Panc1 (cell line): ENCODE results near the gene TOR1B. TPM values are rescaled to one million over a fixed set of nuclear protein-coding genes. Genes with fewer than 3 reads are reported as not detected.

Experiments used
- ATAC-seq: fragments of 200-7000 bp; cut with Tn5 transposase; 2 replicates; pipeline ENCODE4 v1.9.1; 2020; ENCODE audit warnings: mild to moderate bottlenecking, moderate library complexity
- BruUV-seq: library from RNA; stranded (reverse); fragments of 400-500 nt; replicated peaks from 2 replicates; lab custom pipeline; 2021; lab: Mats Ljungman, UMichigan
- CTCF ChIA-PET: fragments of 300-600 bp; sonication (Branson Sonifier 250); formaldehyde crosslinking; loops from one replicate; lab custom pipeline; 2022; ENCODE audit warnings: antibody characterized with exemption; lab: Charles Lee
- POLR2A ChIA-PET: fragments of 300-600 bp; sonication (Branson Sonifier 250); formaldehyde crosslinking; loops from one replicate; lab custom pipeline; 2022; ENCODE audit warnings: antibody characterized with exemption; lab: Charles Lee
- DNase-seq: peaks from one replicate; pipeline ENCODE4 v3.0.0-alpha.2; 2010; ENCODE audit warnings: low read depth, low spot score
- H3K27ac ChIP-seq: 2 replicates; pipeline ENCODE4 v1.5.1; 2011; ENCODE audit warnings: mild to moderate bottlenecking, low read length, inconsistent platforms
- H3K27me3 ChIP-seq: fragments of 200-500 bp; sonication (Bioruptor generic); 2 replicates; pipeline ENCODE4 v1.6.0; 2014; ENCODE audit warnings: low read length, inconsistent platforms; ENCODE audit not compliant: control insufficient read depth, insufficient read depth
- H3K36me3 ChIP-seq: fragments of 200-500 bp; sonication (Bioruptor generic); 2 replicates; pipeline ENCODE4 v1.5.1; 2014; ENCODE audit warnings: inconsistent platforms, mild to moderate bottlenecking, low read length, moderate library complexity; ENCODE audit not compliant: control insufficient read depth, insufficient read depth
- H3K4me1 ChIP-seq: 2 replicates; pipeline ENCODE4 v1.5.1; 2011; ENCODE audit warnings: inconsistent platforms, mild to moderate bottlenecking, low read length, moderate library complexity; ENCODE audit not compliant: control insufficient read depth, insufficient read depth
- H3K4me3 ChIP-seq, 2 experiments: 2 replicates each; pipeline ENCODE4 v1.5.1; 2011 to 2012; ENCODE audit warnings: low read depth in 2 of 2, low read length in 2 of 2, mild to moderate bottlenecking in 2 of 2, inconsistent platforms in 1 of 2, moderate library complexity in 1 of 2
- H3K9me3 ChIP-seq: fragments of 200-500 bp; sonication (Bioruptor generic); 2 replicates; pipeline ENCODE4 v1.5.1; 2014; ENCODE audit warnings: low read depth, mild to moderate bottlenecking, inconsistent platforms, low read length, moderate library complexity; ENCODE audit not compliant: control insufficient read depth, insufficient read depth
- POLR2AphosphoS5 ChIP-seq: IDR thresholded peaks from 2 replicates; pipeline ENCODE4 v1.6.1; 2012; ENCODE audit warnings: mild to moderate bottlenecking, low read depth, low read length, moderate library complexity
- SIN3A ChIP-seq: IDR thresholded peaks from 2 replicates; pipeline ENCODE4 v1.6.1; 2012; ENCODE audit warnings: low read depth, mild to moderate bottlenecking, low read length, moderate library complexity, borderline replicate concordance; ENCODE audit not compliant: insufficient read depth
- TCF7L2 ChIP-seq: IDR thresholded peaks from 2 replicates; pipeline ENCODE4 v1.6.1; 2011; ENCODE audit warnings: mild to moderate bottlenecking, low read depth, low read length, inconsistent platforms
- in situ Hi-C: cut with HindIII; loops from 2 replicates; pipeline ENCODE4 v1.10.0; 2016; ENCODE audit warnings: low sequenced_read_pairs, low pct_unique_long_range_greater_than_20kb
- intact Hi-C: fragments of 100-400 bp; cut with micrococcal nuclease; formaldehyde crosslinking; loops from one replicate; pipeline ENCODE4 v1.10.0; 2022; ENCODE audit not compliant: unreplicated experiment
- total RNA-seq: library from RNA; stranded (reverse); gene quantifications from one replicate; pipeline ENCODE4 v1.2.1, GENCODE V29; 2021; ENCODE audit not compliant: unreplicated experiment
- TF ChIP-seq, protein P1 (sequence below): fragments of 450-650 bp; IDR thresholded peaks from 2 replicates; pipeline ENCODE4 v1.5.1; 2017; ENCODE audit warnings: mild to moderate bottlenecking
- TF ChIP-seq, protein P2 (sequence below), 2 experiments: IDR thresholded peaks; 2 replicates each; pipeline ENCODE4 v1.6.1; 2011 to 2012; ENCODE audit warnings: low read depth in 2 of 2, control low read depth in 1 of 2, low read length in 1 of 2, mild to moderate bottlenecking in 1 of 2, moderate library complexity in 1 of 2; ENCODE audit not compliant: insufficient read depth in 1 of 2

Gene TOR1B
- total RNA-seq, 1 experiment from 2014 or later: 37.6 TPM

DNA sequence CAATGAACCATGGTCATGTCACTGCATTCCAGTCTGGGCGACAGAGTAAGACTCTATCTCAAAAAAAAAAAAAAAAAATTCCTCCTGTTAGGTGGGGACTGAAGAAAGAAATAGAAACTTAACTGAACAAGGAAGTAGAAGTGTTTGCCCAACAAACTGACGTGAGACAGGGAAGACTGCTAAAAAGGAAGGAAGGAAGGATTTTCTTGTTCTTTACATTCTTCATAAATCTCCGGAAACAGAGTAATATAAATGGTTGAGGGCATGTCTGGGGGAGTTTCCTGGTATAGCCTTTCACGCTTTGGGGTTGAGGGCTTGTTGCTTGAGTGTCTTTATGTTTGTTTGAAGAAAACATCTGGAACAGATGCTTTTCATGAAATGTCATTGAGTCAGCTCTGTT is 3.1 kb downstream of the TOR1B start:
- BruUV-seq: no TSS peak
- Histone ChIP-seq H3K4me1 (peaks cover 3% of the 10 kb centered on the region), H3K4me3 (no peak overlapping the region), H3K27me3 (no peaks in the 10 kb centered on the region), H3K9me3 (no peaks in the 10 kb centered on the region), H3K36me3 (no peaks in the 10 kb centered on the region; the same call in none of the 2 replicates), H3K27ac (no peak overlapping the region)
- intact Hi-C loops: no loop called here
- ChIA-PET POLR2A (no interaction called here), CTCF (no interaction called here)
- no peak for ATAC-seq
- TF ChIP-seq POLR2AphosphoS5 (no peak), SIN3A (no peak), TCF7L2 (no peak)
- TF ChIP-seq, protein P1, sequence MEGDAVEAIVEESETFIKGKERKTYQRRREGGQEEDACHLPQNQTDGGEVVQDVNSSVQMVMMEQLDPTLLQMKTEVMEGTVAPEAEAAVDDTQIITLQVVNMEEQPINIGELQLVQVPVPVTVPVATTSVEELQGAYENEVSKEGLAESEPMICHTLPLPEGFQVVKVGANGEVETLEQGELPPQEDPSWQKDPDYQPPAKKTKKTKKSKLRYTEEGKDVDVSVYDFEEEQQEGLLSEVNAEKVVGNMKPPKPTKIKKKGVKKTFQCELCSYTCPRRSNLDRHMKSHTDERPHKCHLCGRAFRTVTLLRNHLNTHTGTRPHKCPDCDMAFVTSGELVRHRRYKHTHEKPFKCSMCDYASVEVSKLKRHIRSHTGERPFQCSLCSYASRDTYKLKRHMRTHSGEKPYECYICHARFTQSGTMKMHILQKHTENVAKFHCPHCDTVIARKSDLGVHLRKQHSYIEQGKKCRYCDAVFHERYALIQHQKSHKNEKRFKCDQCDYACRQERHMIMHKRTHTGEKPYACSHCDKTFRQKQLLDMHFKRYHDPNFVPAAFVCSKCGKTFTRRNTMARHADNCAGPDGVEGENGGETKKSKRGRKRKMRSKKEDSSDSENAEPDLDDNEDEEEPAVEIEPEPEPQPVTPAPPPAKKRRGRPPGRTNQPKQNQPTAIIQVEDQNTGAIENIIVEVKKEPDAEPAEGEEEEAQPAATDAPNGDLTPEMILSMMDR: no peak
- TF ChIP-seq, protein P2, sequence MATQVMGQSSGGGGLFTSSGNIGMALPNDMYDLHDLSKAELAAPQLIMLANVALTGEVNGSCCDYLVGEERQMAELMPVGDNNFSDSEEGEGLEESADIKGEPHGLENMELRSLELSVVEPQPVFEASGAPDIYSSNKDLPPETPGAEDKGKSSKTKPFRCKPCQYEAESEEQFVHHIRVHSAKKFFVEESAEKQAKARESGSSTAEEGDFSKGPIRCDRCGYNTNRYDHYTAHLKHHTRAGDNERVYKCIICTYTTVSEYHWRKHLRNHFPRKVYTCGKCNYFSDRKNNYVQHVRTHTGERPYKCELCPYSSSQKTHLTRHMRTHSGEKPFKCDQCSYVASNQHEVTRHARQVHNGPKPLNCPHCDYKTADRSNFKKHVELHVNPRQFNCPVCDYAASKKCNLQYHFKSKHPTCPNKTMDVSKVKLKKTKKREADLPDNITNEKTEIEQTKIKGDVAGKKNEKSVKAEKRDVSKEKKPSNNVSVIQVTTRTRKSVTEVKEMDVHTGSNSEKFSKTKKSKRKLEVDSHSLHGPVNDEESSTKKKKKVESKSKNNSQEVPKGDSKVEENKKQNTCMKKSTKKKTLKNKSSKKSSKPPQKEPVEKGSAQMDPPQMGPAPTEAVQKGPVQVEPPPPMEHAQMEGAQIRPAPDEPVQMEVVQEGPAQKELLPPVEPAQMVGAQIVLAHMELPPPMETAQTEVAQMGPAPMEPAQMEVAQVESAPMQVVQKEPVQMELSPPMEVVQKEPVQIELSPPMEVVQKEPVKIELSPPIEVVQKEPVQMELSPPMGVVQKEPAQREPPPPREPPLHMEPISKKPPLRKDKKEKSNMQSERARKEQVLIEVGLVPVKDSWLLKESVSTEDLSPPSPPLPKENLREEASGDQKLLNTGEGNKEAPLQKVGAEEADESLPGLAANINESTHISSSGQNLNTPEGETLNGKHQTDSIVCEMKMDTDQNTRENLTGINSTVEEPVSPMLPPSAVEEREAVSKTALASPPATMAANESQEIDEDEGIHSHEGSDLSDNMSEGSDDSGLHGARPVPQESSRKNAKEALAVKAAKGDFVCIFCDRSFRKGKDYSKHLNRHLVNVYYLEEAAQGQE (IDR thresholded peaks at IDR 0.05; ENCODE audit: insufficient read depth in 1 of 2, low read depth in 2 of 2, low read length in 1 of 2): no peak
- in situ Hi-C loops: no loop called here
- no peak for DNase-seq

DNA sequence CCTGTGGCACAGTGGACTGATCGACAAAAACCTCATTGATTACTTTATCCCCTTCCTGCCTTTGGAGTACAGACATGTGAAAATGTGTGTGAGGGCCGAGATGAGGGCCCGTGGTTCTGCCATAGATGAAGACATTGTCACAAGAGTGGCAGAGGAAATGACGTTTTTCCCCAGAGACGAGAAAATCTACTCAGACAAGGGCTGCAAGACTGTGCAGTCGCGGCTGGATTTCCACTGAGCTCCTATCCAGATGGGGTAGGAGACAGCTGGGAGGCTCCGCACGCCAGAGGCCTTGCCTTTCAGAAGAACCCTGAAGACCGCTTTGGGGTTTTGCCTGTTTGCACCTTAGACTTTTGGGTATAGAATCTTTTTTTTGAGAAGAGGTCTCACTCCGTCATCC is 6.4 kb downstream of the TOR1B start:
- in situ Hi-C loops (no loop called here), intact Hi-C loops (no loop called here)
- no peak overlapping the region for H3K4me3 ChIP-seq
- H3K36me3 ChIP-seq: no peaks in the 10 kb centered on the region; the same call in 1 of the 2 replicates
- BruUV-seq: no TSS peak
- POLR2A ChIA-PET: interaction anchor here (0.7 kb wide), 1 partner anchor 24 kb away, joined by 3 read pairs; no protein-coding TSS in a partner anchor
- CTCF ChIA-PET: no interaction called here
- ATAC-seq (no peak), DNase-seq (no peak)
- no peaks in the 10 kb centered on the region for H3K4me1 ChIP-seq
- no peak overlapping the region for H3K27ac ChIP-seq
- H3K27me3 ChIP-seq: no peaks in the 10 kb centered on the region
- TF ChIP-seq, protein P2 (IDR thresholded peaks at IDR 0.05; ENCODE audit: insufficient read depth in 1 of 2, low read depth in 2 of 2, low read length in 1 of 2): no peak
- TF ChIP-seq SIN3A (no peak), TCF7L2 (no peak)
- H3K9me3 ChIP-seq: no peaks in the 10 kb centered on the region
